Prostate gland (tissue), 2 donors: ENCODE data around the gene OR51V1.

Experiments
- CTCF ChIP-seq, 4 experiments: fragments of 200-600 bp in 2 of 4; fragments of 450-650 bp in 2 of 4; sonication (generic) in 2 of 4; IDR thresholded peaks; 1 replicate in 3 of 4; 2 replicates in 1 of 4; pipeline ENCODE4 v1.5.1; 2016 to 2019; ENCODE audit warnings: antibody characterized with exemption in 4 of 4, mild to moderate bottlenecking in 2 of 4, moderate library complexity in 2 of 4
- POLR2A ChIP-seq: fragments of 450-650 bp; IDR thresholded peaks from one replicate; pipeline ENCODE4 v1.6.1; 2016; ENCODE audit warnings: antibody characterized with exemption, mild to moderate bottlenecking

- TF ChIP-seq CTCF (IDR thresholded peaks at IDR 0.05) (no peak), POLR2A (no peak)
Observed at GRCh38 chr11:5242933-5243815, 42.7 kb upstream of the OR51V1 start.
